Measurements from ENCODE around the gene PCBP3.

PCBP3 gene

DNA sequence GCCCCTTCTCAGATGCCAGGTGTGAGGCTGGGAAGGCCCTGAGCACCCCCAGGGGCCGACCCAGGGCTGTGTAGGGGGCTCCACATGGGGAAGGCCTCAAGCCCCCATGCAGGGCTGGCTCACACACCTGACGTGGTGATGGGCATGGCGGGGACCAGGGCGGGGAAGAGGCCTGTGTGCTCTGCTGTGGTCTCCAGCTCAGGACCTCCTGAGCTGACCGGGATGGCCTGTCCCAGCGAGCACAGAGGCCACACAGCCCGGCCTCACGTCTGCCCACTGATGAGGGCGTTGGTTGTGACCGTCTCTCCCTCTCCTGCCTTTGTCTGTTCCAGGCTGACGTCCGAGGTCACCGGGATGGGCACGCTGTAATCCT, 297.8 kb downstream of the PCBP3 start:
- no peak for DNase-seq (ENCODE audit: low read depth)
- TF ChIP-seq CTCF (IDR thresholded peaks at IDR 0.05; ENCODE audit: low read length, missing control alignments), result no peak
- no peak overlapping the region for H3K4me3 ChIP-seq (replicated peaks; ENCODE audit: low read depth, low read length)

GRCh38 chr21:45941717-45942546, 298.4 kb downstream of the PCBP3 start:
- DNase-seq (ENCODE audit: low read depth), result no peak
- no peak overlapping the region for H3K4me3 ChIP-seq (replicated peaks; ENCODE audit: low read depth, low read length)
- no peak for TF ChIP-seq CTCF (IDR thresholded peaks at IDR 0.05; ENCODE audit: low read length, missing control alignments)

DNA sequence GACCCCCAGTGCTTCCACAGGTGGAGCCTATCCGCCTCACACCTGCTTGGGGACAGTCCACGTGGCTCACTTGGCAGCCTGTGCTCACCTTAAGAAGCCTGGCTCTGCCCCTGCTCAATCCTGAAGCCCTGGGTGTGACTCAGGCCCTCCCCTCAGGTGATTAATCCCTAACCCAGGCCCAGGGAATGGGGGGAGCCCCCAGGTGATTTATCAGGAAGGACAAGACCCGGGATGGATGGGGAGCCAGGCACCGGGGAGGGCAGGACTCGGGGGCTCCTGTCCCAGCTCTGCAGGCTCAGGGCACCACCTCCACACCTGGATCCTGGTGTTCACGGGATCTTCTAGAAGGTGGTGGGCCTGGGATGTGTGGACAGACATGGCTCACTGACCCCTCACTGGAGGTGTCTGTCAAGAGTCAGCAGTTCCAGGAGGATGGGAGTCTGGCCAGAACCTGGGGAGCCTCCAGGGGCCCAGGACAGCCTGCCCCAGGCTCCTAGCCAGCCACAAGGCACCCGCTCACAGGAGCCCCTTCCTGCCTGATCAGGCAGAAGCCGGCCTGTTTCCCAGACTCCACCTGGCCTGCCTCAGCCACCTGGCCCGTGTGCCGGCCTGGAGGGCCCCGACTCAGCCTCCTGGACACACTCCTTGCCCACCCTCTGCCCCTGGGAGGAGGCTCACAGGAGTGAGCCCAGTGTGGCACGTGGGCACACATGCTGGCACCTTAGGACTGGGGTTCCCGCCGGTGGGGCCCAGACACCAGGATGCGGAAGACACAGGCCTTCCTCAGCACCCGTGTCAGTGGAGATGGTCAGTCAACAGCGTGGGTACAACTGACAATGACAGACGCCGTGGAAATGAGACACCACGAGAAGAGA, 299.5 kb downstream of the PCBP3 start:
- DNase-seq (ENCODE audit: low read depth), result no peak
- TF ChIP-seq CTCF (IDR thresholded peaks at IDR 0.05; ENCODE audit: low read length, missing control alignments), result no peak
- H3K4me3 ChIP-seq (replicated peaks; ENCODE audit: low read depth, low read length), result no peak overlapping the region

DNA sequence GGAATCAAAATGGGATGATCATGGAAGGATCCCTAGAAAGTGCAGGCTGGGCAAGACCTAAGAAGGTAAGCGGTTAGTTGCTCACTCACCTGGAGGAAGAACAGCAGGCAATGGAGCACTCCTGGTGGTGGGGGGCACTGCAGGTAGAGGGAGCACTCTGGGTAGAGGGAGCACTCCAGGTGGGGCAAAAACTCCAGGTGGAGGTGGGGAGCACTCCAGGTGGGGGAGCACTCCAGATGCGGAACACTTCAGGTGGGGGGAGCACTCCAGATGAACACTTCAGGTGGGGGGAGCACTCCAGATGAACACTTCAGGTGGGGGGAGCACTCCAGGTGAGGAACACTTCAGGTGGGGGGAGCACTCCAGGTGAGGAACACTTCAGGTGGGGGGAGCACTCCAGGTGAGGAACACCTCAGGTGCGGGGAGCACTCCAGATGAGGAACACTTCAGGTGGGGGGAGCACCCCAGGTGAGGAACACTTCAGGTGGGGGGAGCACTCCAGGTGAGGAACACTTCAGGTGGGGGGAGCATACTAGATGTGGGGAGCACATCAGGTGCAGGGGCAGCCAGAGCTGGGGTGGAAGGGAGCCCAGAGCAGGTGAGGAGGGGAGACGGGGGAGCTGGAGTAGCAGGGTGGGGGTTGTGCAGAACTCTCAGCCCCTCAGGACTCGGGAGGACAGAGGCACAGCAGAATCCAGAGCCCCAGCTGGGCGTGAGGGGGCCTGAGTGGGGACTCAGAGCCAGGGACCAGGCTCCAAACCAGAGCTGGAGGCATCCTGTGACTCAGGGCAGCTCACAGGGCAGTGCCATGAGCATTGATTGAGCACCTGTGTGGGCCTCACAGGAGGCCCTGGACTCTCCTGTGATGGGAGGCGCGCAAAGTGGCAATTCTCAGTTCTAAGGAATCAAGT, 300.4 kb downstream of the PCBP3 start:
- H3K4me3 ChIP-seq (replicated peaks; ENCODE audit: low read depth, low read length), result no peak overlapping the region
- TF ChIP-seq CTCF (IDR thresholded peaks at IDR 0.05; ENCODE audit: low read length, missing control alignments), result no peak
- no peak for DNase-seq (ENCODE audit: low read depth)

DNA sequence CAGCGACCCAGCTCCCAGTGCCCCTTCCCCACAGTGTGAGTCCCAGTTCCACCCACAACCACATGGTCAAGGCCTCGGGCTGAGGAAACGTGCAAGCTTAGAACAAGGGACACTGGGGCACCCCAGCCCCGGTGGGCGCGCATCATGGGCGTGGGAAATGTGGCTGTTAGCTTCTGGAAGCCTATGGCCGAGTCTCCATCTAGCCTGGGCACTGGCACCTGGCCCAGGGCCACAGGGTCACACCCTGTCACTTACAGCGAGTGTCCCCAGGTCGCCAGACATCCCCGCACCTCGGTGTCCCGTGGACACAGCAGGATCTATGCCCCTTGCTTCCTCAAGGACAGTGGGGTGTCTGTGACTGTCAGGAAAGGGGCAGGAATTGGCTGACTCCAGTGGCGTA, 301.1 kb downstream of the PCBP3 start:
- no peak for TF ChIP-seq CTCF (IDR thresholded peaks at IDR 0.05; ENCODE audit: low read length, missing control alignments)
- no peak overlapping the region for H3K4me3 ChIP-seq (replicated peaks; ENCODE audit: low read depth, low read length)
- DNase-seq (ENCODE audit: low read depth), result no peak

DNA sequence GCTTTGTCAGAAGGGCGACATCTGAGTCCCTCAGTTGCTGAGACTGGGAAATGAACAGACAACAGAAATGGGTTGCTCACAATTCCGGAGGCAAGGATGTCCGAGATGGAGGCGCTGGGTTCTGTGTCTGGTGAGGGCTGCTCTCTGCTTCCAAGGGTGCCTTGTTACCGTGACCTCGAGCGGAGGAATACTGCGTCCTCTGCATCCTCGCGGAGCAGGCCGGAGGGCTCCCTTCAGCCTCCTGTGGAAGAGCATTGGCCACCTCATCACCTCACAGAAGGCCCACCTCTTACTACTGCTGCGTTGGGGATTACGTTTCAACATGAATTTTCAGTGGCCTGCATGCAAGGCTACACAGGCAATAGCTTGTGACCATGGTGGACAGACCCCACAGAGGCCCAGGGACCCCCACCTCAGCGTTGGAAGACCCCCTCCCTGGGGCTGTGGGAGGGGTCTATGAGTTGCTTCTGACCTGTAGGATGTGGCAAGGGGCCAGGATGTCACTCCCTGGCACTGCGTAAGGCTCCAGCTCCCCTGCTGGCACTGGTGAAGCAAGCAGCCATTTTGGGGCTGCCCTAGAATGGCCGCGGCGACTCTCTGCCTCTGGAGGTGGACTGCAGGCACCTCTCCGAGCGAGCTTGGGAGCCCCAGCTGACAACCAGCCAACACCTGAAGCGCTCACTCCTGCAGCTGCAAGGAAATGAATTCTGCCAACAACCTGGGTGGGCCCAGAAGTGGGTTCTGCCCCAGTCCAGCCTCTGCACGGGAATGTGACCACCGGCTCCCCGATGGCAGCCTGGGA, 301.7 kb downstream of the PCBP3 start:
- no peak for TF ChIP-seq CTCF (IDR thresholded peaks at IDR 0.05; ENCODE audit: low read length, missing control alignments)

More for the DNA sequence above, 301.7 kb downstream of the PCBP3 start:
- no peak for DNase-seq (ENCODE audit: low read depth)
- no peak overlapping the region for H3K4me3 ChIP-seq (replicated peaks; ENCODE audit: low read depth, low read length)
